Tracheal epithelial cell (primary cell): Measurements from ENCODE around the gene CST9L. TPM values are rescaled to one million over a fixed set of nuclear protein-coding genes. Genes with fewer than 3 reads are reported as not detected.

Source experiments
- total RNA-seq: library from RNA; depleted of rRNA; stranded (reverse); fragments of >200 nt; gene quantifications from 2 replicates; pipeline ENCODE4 v1.2.1, GENCODE V29; 2014

Gene CST9L, protein sequence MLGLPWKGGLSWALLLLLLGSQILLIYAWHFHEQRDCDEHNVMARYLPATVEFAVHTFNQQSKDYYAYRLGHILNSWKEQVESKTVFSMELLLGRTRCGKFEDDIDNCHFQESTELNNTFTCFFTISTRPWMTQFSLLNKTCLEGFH
- total RNA-seq: not detected in 2 replicates

DNA sequence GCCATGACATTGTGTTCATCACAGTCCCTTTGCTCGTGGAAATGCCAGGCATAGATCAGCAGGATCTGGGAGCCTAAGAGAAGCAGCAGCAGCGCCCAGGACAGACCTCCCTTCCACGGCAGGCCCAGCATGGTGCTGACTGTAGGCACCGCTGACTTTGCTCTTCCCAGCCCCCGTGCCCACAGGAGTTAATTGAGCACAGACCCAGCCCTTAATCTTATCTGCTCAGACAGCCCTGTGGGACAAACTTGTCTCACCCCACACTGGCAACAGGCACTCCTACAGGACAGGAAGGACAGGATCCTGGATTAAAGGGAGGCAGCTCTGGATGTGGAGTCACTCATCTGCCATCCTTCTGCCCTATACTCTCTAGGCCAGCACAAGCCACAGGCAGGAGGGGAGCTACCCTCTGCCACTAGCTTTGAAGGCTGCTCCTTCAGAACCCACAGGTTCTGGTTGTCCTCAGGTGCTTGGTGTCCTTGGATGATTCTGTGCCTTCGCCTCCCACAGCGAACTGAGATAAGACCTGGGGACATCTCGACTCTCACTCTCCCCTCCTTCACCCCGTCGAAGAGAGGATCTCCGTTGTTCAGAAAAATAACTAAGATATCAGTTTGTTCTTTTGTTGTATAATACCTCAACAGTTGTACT, at the start of gene CST9L:
CST9L (minus strand) TSS at position 165 of the 651 bp plus-strand sequence; CDS start at position 131, 34 bp downstream.

DNA sequence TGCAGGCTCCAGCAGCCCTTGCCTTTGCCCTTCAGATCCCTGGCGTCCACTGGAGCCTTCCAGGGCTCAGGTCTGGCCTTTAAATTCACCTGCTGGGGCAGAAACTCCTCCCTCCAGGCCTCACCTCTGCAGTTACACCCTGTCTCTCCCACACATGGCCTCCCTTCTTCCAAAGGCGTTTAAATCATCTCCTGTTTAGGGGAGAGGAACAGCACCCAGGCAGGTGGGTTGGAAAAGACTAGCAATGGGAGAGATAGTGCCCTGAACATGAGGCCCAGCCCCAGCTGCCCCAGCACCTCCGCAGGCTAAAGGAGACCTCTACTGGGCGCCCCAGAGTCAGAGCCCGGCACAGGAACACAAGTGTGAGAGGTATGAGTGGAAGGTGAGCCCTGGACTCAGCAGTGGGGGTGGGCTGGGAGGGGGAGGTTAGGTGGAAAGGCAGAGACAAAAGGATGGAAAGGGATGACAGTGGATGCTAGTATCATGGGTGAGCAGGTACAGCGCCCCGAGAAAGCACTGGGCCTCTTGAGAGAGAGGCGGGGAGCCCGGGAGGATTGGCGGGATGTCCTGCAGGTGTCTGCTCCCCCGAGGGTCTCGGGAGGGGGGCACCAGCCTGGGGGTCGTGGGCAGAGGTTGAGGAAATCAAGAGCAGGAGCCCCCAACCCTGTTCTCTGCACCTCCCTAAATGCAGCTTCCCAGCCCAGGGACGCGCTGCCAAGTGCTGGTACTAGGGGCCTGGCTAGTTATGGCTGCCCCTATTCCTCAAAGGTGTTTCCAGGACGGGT, 37.8 kb upstream of the CST9L start, which contains the start of gene CST9:
CST9 (minus strand) TSS at position 51 of the 785 bp plus-strand sequence. CDS start 53 bp downstream, outside the sequence.

Other genes with a start within 250 kb of the CST9L start
- 48.7 and 61.8 TPM in 2 replicates for gene NXT1, start 217.7 kb downstream of the CST9L start, total RNA-seq
- gene GZF1, start 206.3 kb downstream of the CST9L start, total RNA-seq: 14.1 and 15.2 TPM in 2 replicates
- 5.1 and 6.4 TPM in 2 replicates for gene NAPB, start 147.0 kb downstream of the CST9L start, total RNA-seq
- not detected in 2 replicates for gene CSTL1, start 128.8 kb downstream of the CST9L start, total RNA-seq
- not detected in 2 replicates for gene CST11, start 115.6 kb downstream of the CST9L start, total RNA-seq
- not detected in 2 replicates for gene CST8, start 77.4 kb downstream of the CST9L start, total RNA-seq
- not detected in 2 replicates for gene CST9, start 37.4 kb upstream of the CST9L start, total RNA-seq
- gene CST3, start 69.5 kb upstream of the CST9L start, total RNA-seq: 209 and 213 TPM in 2 replicates
- gene CST4, start 120.6 kb upstream of the CST9L start, total RNA-seq: not detected in 2 replicates
- not detected in 2 replicates for gene CST1, start 182.5 kb upstream of the CST9L start, total RNA-seq